IPS DF 19.7 (cell line): ENCODE data around the gene TUBA3D.
A peak's percentile ranks its signal among the peaks of the same experiment; 100 is the strongest.
"Not testable (repeated sequence)": the region's sequence is repeated elsewhere in the genome, so short reads cannot be mapped to it uniquely, and the experiment has no call there.

ENCODE experiments used
- DNase-seq: peaks from one replicate; pipeline ENCODE4 v3.0.0-alpha.2; 2013; ENCODE audit warnings: low read depth, low spot score

Gene TUBA3D

DNA sequence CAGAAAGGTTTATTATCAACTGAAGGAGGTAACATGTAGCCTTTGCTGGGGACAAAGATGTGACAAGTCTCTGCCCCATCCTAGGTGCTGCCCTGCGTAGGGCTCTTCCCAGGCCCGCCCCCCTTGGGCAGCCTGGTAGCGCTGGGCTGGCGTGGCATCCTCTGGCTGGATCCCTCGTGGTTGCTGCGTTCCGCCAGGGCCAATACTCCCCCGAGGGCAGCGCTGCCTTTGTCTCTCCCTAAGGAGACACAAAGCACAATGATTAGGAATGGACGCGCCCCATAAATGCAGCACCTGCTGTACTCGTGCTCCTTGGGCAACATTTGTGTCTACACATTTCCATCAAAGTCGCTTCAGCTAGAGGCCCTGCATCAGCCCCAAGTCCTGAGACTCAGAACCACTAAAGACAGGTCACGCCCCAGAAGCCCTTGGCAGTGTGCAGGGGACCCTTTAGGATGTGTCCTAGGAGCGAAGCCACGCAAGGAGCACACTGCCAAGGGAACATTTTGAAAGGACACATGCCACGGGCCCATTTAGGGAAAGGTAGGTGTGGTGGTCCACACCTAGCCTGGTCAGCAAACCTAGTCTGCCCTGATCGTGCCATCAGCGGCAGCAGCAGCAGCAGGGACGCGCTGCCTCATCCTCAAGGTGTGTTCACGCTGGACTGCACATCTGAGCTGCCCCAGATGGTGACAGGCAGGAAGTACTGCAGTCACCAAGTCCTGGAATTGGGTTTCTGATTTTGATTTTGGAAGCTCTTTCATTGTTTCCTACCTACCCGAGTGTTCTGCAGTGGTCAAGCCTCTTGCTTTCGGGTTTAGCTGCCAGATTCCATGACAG lies 8.3 kb downstream of the TUBA3D start:
- DNase-seq: not testable (repeated sequence)

DNA sequence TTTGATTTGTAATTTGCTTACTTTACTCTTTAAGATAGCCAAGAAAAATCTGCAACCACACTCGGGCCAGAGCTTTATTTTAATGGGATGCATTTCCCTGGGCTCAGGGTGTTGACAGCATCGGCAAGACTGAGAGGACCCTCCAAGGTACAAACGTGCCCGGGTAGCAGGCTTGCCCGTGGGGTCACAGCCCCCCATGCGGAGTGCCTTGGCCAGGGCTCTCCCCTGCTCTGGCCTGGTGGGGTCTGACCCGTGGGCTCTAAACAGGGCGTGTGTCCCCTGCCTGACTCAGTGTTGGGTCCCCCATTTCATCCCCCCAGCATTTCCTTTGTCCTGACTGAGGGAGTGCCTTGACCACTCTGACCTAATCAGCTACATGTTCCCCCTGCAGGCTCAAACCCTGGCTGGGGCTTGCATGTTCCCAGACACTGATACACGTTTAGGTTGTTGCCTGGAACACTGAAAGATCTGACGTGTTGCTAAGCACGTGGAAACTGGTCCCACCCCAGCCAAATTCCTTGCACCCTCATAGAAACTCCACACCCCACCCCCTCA lies 9.1 kb downstream of the TUBA3D start:
- DNase-seq: not testable (repeated sequence)

DNA sequence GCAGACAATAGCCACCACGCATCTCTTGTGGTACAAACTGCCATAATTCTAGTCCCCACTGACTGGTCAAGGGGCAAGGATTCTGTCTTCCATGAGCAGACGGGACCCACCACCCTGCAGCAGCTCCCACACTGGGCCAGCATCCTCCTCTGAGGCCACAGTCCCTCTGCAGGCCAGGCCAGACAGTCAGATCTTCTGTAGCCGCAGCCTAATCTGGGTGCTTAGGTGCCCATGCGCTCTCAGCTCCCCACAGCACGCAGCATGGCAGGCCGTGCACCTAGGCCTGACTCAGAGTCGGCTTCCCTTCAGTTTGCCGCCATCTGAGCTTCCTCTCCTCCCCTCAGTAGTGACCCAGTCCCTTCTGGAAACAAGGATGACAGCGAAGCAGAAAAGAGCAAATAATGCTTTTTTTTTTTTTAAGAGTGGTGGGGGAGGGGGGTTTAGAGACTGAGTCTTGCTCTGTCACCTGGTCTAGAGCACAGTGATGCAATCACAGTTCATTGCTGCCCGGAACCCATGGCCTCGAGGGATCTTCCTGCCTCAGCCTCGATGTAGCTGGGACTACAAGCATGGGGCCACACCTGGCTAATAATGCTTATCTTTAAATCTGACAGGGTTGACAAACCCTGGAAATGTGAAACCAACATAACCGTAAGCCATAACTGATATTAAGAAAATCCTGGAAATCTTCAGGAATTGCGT lies 10.4 kb downstream of the TUBA3D start:
- not testable (repeated sequence) for DNase-seq

DNA sequence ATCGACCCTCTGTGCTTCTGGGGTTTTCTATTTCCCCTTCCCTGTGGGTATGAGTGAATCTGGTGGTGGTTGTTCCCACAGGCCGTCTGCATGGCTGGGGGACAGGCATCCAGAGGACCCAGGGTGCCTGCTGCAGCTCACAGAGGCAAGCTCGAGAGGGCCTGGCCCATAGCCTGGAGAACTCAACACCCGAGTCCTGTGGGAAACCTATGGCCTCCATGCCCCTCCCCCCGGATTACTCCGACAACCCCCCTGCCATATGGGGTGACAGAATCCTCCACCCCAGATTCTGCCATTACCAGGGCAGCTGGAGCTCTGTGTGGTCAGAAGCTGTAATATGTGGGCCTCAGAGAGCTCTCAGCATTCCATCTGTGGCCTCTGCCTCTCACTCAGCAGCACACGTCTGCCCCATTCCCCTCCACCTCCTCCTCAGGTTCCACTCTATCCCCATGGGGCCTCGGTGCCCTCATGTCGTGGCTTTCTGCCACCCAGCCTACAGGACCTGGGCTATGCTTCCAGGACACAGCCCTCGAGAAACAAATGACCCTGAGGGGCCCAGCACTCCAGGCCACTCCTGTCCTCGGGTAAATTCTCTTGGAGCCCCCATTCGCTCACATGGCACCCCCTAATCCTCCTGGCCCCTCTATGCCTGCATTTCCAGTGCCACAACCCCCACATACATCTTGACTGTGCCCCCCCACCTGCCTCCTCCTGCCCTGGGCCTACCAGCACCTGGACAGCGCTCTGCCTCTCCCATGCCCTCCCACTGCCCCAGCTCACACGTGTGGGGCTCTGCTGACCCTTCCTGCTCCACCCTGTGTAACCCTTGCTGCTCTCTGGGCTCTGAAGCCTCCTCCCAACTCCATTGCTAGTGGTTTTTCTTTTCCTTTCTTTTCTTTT lies 12.6 kb downstream of the TUBA3D start:
- DNase-seq: no peak

DNA sequence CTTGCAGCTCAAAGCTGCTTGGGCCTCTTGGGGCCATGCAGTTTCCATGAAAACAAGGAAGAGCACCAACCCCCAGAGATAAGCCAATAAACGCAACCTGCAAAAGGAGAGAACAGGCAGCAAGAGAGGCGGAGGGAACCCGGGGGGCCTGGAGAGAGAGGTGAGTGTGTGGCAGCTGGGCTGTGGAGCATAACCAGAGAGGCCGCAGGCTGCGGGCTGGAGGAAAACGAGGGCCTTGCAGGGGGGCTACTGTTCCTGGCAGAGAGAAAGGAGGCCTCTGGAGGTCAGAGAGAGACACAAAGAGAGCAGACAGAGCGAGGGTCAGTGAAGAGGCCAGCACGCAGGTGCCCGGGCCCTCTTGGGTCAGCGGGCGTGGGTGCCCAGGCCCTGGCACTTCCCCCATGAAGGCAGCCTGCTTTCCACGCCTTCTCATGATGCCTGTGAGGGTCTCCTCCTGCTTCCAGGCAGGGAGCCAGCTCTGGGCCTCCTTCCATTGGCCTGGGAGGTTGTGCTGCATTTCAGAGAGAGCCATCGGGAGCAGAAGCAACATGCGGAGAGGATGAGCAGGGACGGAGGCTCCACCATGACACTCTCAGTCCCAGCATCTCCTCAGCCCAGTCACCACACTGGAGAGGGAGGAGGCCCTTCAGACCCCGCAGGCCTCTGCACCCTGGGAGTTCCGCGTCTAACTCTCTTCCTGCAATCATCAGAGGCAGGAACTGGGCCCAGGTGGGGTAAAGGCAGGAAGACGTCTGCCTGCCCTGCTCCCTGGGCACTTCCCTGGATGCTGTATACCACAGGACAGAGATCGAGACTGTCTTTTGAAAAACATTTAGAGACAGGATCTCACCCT lies 14.9 kb downstream of the TUBA3D start:
- not testable (repeated sequence) for DNase-seq

DNA sequence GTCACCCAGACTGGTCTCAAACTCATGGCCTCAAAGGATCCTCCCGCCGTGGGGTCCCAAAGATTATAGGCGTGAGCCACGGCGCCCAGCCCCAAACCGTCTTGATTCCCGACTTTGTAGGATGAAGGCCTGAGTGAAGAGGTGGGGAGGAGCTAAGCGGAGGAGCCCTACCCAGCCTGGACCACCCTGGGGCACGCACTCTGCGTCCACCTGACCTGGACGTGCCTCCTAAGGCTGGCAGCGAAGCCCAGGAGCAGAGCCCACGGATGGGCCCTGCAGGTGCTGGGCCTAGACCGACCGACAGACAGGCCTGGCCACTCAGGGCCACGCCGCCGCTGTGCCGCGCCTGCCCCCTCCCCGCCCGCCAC lies 15.5 kb downstream of the TUBA3D start:
- not testable (repeated sequence) for DNase-seq

DNA sequence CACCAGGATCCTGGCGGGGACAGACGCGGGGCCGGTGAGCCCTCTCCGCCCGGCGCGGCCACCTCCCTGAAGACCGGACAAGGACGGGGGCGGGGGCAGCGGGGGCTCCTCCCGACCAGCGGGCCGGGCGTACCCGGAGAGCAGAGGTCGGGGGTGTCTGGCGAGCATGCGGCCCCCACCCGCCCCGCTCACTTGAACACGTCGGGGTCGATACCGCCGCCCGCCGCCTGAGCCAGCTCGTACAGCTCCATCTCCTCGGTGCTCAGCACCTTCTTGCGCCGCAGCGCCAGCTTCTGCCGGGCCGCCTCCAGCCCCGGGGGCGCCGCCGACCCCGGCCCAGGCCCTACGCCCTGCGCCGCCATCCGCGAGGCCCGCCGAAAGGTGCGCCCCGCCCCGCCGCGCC lies 16.1 kb downstream of the TUBA3D start, which contains the start of gene MZT2A:
TSS of gene MZT2A (minus strand) at position 383 of the 403 bp plus-strand sequence. CDS start at position 362, 21 bp downstream.
- not testable (repeated sequence) for DNase-seq

DNA sequence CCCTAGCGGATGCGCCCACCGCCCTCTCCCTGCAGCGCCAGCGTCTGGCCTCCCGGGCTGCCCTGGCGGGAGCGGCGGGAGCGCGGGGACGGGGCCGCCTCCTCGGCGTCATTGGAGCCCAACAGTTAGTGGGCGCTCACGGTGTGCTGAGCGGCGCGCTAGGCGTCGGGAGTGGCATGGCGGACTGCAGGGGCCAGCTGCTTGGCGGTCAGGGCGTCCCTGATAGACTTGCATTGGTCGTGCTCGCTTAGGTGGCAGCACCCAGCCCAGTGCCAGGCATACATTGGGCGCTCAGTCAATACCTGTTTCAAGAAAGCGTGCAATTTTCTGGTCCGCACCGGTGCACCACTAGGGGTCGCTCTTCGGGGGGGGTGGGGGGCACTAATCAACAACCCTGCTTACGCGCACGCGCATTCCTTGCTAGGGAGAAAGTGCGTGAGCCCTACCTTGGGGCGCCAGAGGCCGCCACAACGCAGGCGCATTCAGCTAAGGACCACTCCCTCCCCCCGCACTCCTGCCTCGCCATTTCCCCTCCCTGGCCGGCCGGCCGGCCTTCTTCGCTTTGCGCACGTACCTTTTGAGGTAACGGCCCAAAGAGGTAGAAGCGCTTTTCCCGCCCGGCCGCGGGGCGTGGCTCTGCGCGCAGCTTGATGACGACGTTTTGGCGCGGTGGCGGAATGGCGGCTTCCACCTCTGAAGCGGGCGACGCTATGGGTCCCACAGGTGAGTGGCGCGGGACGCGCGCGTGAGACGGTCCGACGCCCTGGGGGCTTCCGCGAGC lies 16.7 kb downstream of the TUBA3D start:
- peak; percentile 45 for DNase-seq

DNA sequence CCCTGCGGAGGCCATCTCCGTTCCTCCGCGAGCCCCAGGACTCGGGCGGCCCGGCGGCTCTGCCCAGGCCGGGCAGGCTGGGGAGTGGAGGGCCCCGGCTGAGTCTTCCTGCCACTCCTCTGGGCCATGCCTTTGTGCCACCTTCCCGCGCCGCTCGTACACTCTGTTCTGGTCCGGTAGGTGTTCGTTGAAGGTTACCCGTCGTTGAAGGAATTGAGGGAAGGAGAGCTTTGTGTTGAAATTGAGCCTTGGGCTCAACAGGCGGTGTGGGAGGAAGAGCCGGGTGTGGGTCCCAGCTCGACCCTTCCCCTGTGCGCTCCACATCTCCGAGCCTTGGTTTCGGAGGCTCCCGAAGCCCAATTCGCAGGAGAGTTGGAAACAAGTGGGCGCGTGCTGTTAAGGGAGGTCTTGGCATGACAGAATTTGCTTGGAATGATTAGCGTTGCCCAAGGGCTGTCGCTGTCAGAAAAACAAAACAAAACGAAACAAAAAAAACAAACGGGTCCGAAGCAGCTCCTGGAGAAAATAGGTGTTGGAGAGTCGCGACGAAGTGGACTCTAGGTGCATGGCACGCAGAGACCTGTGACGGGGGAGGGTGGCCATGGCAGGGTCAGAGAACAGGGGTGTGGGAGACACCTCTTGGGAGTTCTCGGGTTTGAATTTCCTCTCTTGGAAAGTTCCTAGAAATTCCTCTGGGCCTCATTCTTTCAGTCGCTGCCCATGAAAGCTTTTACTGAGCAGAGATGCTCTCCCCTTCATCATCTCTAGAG lies 17.5 kb downstream of the TUBA3D start:
- DNase-seq: no peak

DNA sequence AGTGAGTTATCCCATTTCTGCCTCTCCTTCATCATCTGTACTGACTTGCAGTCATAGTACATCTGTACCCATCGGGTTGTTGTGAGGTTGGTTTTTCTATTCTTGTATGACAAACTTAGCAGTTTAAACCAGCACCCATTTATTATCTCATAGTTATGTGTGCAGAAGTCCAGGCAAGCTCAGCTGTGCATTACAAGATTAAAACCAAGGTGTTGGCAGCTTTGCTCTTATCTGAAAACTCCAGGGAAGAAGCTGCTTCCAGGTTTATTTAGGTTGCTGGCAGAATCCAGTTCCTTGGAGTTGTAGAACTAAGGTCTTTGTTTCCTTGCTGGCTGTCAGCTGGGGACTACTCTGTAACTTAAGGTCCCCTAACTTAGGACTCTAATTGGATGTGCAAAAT lies 19.6 kb downstream of the TUBA3D start:
- not testable (repeated sequence) for DNase-seq

DNA sequence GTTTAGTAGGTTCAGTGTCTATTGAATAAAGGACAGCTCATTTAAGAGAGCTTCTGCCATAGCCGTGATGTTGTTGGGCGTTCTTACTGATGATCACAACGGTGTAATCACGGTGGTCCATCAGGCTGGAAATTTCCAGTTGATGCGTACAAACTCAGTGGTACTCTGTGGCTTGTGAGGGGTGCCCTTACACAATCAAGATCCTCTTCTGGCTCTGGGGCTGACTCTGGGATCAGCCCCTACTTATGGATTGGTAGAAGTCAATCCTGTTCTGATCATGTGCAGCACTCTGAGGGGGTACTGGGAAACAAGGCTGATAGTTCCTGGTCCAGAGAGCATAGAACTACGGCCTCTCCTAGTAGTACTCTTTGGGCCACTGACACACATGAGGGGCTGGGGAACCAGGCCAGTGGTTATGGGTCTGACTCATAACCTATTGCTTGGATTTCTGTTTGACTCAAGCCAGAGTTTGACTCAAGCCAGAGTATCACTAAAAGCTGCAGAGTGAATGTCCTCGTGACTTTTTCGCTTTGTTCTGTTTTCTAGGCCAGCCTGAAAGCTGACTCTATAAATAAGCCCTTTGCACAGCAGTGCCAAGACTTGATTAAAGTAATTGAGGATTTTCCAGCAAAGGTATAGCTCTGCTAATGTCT lies 22.5 kb downstream of the TUBA3D start:
- not testable (repeated sequence) for DNase-seq

DNA sequence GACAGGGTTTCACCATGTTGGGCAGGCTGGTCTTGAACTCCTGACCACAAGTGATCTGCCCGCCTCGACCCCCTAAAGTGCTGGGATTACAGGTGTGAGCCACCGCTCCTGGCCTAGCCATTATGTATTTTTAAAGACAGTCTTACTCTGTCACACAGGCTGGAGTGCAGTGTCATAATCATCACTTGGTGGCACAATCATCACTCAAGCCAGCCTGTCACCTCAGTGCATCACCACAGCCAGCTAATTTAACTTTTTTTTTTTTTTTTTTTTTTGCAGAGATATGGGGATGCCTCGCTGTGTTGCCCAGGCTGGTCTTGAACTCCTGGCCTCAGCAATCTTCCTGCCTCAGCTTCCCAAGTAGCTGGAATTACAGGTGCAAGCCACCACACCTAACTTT lies 27.7 kb downstream of the TUBA3D start:
- DNase-seq: not testable (repeated sequence)

DNA sequence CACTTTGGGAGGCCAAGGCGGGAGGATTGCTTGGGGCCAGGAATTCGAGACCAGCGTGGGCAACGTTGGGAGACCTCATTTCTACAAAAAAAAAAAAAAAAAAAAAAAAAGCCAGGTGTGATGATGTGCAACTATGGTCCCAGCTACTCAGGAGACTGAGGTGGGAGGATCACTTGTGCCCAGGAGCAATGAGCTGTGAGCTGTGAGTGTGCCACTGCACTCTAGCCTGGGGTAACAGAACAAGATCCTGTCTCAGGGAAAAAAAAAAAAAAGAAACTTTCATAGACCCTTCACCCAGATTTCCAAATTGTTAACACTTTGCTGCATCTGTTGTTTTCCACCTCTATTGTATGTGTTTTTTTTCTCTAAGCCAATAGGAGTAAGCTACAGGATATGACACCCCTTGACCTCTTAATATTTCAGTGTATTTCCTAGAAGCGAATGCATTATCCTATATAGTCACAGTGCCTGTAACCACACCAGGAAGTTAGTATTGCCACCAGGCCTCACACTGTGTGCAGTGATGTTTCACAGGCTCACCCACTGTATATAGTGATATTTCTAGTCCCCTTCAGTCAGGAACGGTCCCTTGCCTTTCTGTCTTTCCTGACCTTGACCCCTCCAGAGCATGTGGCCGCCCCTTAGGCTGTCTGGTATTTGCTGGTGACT lies 28.3 kb downstream of the TUBA3D start:
- DNase-seq: not testable (repeated sequence)

DNA sequence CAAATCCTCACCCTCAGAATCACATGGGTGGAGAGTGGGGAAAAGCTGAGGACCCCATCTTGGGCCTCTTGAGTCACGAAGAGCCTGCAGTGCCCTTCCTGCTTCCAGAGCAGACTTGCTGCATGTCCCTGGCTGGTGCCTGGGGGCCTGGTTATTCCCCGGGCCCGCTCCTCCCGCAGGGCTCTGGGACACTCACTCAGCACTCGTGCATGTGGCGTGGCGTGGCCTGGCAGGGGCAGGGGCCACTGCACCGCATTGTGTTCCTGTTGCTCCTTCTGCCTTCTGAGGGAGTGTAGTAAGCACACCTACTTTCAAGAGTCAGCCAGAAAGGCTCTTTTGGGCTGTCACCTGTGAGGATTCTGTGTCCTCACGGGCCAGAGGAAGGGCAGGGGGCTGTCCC lies 33.7 kb downstream of the TUBA3D start:
- no peak for DNase-seq

DNA sequence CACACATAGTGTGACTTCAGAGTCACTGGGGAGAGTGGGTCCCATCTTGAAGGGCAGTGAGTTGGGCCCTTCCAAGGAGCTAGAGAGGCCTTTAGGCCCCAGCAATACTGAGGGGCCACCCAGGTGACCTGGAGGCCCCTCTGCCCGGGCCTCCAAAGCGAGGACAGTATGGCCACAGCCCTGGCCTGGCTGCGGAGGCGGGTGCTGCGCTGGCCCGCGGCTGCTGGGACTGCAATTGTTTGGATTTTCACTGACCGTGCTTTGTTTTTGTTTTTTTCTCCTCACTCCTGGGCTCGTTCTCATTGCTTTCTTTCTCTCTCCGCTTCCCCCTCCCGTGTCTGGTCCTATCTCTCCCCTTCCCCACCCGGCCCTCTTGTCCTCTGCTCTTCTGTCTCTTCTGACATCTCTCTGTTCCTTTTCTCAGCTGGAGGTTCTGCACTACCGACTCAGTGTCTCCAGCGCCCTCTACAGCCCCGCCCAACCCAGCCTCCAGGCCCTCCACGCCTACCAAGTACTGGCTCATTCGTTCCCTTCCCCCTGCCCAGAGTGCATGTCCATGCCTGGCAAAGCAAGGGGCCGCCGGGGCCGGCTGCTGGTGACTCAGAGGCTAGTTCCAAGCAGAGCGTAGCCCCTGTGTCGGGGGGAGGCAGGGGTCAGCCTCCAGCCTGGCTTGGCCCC lies 35.5 kb downstream of the TUBA3D start:
- DNase-seq: not testable (repeated sequence)

DNA sequence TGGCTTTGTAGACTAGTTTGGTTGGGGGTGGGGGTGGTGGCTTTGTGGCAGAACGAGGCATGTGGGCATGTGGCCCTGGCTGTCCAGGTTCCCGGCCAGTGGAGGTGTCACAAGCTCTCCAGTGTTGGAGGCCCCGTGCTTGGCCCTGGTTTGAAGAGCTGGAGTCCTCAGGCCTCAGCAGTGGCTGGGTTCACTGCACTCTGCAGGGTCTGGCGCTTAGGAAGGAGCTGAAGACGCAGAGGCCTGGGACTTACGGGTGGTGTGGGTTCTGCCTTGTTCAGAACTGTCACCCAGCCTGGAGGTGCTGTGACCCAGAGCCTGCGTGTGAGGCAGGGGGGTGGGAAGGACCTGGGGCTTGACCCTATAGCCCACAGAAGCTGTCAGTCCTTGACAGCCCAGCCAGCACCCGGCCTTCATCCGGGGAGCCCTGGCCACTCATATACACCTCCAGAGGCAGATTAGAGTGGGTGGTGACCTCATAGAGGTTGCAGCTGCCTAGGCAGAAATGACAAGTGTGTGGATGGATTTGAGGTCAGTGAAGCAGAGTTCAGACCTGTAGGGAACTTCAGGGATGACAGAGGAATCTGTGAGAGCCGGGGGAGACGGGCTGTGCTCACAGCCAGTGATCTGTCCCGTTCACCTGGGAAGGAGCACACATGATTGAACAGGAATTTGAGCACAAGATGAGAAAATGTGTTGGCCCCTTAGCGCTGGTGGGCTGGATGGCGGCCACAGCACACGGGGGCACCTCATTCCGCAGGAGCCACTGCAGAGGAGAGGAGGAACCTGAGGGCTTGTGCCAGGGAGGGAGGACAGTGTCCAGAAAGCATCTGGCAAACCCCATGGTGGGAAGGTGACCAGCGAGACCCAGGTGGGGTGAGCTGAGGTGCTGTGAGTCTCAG lies 36.3 kb downstream of the TUBA3D start:
- DNase-seq: not testable (repeated sequence)
